GM18870 (cell line): ENCODE measurements around the gene COL26A1.

Experiments used
- ATAC-seq: cut with Tn5 transposase; IDR thresholded peaks from one replicate; pipeline ENCODE4 v1.9.1; 2021; ENCODE audit warnings: moderate library complexity; ENCODE audit not compliant: unreplicated experiment

The COL26A1 gene

DNA sequence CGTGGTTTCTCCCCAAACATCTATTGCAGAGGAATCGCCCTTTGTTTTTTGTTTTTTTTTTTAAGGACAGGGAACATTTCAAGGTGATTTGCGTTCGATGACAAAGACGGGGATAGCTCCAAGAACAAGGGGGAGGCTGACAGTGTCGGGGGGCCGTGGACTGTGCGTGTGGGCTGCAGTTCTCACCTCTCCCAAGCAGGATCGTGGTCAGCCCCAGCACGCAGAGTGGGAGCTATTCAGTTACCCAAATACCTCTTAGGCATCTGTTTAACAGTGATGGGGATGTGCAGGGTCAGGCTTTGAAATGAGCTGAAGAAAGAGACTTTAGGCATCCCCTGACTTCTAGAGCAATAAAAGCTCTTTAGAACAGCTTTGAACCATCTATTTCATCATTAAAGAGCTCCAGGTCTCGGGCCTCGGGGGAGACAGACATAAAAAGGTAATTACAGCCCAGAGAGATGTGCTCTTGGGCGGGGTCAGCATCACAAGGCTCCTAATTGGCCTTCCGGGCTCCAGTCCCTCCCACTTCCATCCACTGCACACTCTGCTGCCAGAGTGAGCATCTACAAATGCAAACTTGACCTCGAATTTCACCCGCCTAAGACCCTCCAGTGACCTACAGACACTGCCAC, 169.2 kb downstream of the COL26A1 start:
- no peak for ATAC-seq

DNA sequence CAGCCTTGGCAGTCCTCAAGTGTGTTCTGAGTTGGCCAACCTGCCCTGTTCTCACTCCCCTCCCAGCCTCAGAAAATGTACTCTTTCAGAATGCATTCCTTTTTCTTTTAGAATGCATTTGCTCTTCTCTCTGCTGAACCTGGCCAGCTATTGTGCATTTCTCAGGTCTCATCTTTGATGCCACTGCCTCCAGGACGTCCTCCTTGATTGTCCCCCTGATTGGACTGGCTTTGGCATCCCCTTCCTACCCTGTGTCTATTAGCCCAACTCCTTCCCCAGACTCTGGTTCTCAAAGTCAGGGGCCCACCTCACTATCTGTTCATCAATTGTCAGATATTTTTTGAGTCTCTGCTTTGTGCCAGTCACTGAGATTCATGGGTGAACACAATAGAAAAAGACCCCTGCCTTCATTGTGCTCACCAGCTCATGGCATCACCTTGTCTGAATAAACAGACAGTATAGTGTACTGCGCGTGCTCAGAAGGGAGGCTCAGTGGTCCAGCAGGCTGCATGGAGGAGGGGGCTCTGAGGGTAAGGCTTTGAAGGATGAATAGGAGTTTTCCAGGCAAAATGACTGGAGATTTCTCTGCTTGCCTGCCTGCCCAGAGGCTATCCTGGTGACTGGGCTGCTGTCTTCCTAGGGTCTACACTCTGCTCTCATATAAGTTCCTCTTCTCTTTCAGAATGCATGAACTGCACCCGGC, 169.9 kb downstream of the COL26A1 start:
- no peak for ATAC-seq

DNA sequence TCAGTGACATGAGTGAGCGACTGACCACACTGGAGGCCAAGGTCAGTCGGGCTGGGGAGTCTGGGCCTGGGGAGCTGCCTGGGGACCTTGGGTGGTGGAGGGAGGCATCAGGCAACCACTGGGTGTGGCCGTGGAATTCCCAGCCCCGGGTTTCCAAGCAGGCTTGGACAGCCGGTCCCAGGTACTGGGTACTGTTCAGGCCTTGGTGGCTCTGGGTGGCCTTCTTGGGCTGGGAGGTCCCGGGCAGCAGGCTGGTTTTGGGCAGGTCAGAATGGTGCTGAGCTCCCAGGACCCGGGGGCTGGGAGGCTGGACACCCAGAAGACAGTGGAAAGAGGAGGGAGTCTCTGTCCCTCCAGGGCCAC, 170.4 kb downstream of the COL26A1 start:
- ATAC-seq, result no peak

DNA sequence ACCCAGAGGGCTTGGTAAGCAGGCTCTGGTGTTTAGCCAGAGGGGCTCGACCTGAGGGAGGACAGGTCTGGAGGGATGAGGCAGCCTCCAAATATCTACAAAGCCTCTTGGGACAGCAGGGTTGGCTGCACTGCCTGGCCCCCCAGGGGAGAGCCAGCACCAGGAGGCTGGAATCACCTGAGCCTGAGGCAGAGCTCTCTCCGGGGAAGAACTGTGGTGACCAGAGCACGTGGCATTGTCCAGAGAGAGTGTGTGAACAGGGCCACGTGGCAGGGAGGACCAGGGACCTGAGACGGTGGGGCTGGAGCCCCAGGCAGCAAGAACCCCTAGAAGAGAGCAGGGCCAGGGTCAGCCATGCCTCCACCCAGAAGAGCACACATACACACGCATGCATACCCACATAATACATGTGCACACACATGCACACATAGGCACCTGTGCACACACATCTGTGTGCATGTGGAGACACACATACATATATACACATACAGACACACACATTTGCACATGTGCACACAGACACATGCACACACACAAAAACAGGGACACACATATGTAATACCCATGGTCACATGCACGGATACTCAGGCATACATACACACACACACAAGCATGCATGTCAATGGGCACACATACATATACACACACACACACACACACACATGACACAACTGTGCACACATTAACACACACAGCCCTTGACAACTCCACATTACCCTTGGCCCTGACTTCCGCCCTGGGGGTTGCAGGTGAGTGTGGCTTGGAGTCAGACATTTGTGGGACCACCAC, 171.5 kb downstream of the COL26A1 start:
- ATAC-seq, result no peak

DNA sequence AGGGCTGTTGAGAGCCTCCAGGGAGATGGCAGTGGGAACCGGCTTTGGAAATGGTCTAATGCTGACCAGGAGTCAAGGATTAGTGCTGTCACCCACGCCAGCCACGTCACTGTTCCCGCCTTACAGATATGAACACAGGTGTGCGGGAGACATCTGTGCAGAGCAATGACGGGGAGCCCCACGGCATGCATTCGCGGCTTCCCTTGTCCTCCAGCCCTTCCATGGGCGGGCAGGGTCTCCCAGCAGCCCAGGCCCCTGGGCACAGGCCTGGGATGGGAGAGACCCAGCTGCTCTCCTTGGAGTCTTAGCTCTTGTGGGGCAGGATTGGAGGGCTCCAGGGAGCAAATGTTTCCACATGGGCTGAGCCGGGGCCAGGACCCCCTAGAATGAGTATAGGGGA, 172.2 kb downstream of the COL26A1 start:
- ATAC-seq, result no peak

DNA sequence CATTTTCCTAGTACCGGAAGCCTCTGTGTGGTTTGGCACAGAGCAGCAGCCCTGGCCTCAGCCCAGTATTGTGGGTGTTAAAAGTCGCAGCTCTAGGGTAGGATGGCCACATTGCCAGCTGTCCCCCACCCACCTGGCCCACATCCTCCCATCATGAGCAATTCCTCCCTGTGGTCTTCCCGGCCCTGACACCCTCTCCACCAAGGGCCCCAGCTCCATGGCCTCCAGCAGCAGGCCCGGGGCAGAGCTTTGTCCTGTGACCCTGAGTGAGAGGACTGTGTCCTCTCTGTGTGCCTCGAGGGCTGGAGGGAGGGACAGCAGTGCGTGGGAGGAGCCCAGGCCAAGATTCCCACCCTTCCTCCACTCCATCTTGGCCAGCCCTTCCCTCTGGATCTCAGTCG, 172.7 kb downstream of the COL26A1 start:
- no peak for ATAC-seq

DNA sequence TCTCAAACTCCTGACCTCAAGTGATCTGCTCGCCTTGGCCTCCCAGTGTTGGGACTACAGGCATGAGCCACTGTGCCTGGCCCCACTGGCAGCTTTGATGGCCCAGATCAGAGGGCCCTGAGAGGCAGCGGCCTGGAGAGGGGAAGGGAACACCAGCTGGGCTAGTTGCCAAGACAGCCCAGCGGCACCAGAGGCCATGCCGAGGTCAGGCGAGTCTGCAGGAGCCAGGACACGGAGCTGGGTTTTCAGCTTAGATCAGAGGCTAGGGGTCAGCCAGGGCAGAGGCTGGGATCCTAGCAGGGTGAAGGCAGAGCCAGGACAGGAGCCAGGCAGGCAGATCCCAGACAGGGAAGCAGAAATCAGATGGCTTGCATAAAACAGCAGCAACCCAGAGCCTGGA, 173.6 kb downstream of the COL26A1 start:
- no peak for ATAC-seq

DNA sequence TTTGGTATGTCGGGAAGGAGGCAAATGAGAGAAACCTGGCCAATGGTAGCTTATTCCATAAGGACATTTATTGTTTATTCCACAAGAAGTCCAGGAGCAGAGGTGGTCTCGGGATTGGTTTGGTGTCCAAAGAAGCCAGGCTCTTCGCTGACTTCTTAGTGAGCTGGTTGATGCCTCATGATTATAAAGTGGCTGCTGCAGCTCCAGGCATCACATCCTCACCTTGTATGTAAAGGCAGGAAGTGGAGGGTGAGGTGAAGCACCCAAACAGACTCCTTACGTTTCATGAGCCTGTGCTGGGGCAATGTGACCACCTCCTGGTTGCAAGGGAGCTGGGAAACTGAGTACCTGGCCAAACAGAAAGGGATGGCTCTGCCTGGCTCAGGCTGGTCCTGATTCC, 174.0 kb downstream of the COL26A1 start:
- ATAC-seq, result no peak

DNA sequence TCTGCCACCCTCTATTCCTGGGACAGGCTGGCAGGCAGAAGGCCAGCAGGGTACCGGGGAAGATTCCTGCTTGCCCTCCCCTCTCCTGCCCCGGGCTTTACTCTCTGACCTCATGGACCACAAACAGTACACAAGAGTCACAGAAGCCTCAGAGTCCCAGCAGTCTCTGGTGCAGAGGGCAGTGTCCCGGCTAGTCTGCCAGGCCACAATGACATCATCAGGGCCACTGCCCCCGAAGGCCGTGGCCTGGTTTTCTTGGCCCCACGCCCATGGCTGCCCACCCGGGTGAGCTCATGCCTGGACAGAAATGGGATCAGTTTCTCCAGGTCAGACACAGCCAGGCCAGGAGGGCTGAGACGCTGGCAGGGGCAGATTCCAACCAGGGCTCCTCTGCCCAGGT, 174.5 kb downstream of the COL26A1 start:
- no peak for ATAC-seq

DNA sequence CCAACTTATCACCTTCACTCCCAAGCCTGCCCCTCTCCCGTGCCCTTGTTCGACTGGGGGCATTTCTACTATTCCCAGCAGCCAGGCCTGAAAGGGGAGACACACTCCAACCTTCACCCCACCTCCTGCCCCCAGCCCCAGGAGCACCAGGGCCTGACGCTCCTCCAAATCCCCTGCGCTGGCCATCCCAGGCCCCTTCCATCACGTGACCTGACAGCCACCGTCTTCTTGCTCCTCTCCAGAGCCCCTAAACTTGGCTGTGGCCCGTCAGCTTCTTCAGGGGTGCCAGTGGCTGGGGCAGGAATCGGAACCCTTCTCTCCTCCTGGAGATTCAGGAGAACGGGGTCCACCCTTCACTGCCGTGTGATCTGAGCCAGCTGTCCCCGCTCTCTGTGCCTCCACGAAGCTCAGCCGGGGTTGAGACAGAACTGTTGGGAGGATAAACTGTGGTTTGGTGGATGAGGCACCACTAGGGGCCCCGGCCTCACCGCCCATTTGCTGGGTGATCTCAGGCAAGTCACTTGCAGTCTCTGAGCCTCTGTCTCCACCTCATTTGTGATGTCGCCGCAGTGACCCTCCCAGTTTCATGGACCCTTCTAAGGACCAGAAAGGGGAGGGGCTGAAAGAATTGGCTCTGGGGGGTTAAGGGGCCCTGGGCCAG, 175.4 kb downstream of the COL26A1 start:
- no peak for ATAC-seq

DNA sequence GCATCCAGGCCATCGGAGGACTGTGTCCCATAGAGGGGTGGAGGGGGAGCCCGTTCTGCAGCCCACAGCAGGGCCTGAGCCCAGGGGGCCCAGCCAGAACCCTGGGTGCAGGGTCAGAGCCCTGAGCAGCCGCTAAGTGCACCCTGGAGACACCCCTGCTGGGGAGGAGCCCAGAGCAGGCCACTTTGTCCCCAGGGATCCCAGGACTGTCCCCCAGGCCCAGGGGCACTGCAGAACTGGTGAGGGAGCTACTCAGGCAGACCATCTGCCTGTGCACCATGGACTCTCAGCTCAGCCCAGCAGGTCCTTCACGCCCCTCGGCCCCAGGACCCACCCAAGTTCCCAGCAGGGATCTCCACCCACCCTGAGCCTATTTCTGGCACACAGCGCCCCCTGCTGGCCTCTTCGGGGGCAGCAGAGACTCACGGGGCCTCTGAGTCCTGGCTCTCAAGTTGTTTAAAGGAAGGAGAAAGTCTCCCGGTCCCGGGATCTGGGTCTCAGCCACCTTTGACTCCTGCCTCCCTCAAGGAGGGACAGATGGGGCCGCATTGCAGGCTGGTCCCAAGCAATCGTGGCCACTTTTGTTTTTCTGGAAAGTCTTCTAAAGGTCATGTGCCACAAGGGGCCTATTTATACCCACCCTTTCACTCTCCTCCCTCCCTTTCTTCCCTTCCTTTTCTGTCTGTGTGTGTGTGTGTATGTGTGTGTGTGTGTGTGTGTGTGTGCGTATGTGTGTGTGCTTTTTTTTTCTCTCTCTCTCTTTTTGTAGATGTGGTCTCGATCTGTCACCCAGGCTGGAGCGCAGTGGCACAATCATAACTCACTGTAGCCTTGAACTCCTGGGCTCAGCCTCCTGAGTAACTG, 176.2 kb downstream of the COL26A1 start:
- ATAC-seq, result no peak

DNA sequence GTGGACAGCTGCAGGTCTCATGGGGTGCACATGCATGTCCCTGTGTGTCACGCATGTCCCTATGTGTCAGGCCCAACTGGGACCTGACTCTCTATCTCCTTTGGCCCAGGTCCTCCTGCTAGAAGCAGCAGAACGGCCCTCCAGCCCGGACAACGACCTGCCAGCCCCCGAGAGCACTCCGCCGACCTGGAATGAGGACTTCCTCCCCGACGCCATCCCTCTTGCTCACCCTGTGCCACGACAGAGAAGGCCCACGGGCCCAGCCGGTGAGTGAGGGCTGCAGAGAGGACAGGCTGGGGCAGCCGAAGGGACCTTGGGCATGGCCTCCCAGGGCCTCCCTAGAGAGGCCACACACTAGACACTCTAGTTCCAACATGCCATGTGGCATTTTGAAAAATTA, 177.1 kb downstream of the COL26A1 start:
- ATAC-seq, result no peak

DNA sequence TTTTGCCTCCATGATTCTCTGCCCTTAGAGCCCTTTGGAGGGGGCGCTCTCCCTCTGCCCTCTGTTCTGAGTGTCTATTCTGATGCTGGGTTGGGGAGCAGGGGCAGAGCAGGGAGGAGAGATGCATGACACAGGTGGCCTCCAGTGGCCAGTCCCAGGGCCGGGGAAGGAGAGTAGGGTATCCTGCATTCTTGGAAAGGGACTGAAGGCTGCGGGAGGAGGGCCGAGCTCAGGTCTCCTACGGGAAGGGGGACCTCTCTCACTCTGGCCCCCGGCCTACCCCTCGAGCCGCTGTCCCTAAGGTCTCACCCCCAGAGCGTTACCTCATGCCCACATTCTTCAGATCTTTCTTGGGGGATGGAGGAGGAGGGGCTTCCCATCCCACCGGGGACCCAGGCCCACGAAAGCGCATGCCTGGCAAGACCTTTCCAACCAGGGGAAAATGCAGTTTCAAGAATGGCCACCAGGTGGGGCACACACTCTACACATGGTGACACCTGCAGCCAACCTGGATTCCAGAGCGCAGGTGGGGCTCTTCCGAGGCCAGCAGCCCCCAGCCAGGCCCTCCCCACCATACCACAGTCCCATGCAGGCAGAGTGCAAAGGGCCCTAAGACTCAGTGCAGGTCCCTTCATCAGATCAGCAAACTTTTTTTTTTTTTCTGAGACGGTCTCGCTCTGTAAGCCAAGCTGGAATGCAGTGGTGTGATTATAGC, 180.0 kb downstream of the COL26A1 start:
- ATAC-seq, result no peak

DNA sequence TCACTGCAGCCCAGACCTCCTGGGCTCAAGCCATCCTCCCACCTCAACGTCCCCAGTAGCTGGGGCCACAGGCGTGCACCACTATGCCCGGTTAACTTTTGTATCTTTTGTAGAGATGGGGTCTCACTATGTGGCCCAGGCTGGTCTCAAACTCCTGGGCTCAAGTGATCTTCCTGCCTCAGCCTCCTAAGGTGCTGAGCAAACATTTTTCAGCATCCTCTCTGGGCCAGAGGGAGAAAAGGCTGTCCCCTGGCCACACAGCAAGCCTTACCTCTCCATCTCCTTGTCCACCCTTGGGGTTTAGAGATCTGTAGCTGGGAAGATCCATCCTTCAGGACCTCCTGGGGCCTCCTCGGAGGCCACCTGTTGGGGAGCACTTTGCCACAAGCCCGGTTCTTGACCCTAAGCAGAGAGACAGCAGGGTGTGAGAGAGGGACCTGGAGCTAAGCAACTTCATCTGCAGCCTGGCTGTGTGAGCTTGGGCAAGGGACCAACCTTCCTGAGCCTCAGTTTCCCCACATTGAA, 180.6 kb downstream of the COL26A1 start:
- ATAC-seq, result no peak

DNA sequence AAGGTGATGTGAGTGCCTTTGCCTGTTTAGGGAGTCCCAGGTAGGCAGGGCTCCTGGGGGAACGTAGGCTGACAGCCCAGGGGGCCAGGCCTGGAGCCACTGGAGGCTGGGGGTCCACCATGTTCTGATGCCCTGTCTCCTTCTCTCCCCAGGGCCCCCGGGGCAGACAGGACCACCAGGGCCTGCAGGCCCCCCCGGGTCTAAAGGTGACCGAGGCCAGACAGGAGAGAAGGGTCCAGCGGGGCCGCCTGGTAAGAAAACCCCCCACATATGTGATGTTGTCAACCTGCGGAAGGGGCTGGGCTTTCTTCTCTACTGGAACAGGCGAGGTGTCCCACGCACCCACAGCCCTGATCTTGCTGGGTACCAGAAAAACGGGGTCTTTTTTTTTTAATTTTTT, 181.2 kb downstream of the COL26A1 start:
- no peak for ATAC-seq

DNA sequence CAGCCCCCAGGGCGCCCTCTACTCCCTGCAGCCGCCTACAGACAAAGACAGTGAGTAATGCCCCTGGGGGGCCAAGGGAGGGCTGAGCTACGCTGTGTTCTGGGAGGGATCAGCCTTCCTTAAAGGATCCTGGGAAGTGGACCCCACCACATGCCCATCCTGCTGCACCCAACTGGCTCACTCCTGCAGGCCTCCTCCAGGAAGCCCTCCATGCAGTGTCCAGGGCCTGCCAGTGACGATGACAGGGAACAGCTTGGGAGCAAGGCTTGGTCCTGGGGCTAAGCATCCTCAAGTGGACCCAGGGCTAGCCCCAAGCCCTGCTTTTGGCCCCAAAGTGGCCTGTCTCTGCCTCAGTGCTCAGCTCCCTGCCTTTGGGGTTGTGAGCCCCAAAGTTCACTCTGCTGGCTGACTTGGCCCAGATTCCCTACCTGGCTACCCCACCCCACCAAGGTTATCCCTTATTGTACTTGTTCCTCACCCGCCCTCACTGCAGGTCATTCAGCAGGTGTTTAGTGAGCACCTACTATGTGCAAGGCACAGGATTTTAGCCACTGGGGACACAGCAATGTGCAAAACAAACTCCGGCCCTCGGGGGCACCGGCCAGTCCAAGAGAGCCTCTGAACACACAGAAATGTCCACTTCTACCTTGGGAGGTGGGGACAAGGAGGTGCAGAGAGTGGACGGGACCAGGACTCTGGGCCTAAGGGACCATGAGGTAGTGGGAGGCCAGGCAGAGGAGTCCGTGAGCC, 182.9 kb downstream of the COL26A1 start:
- no peak for ATAC-seq

DNA sequence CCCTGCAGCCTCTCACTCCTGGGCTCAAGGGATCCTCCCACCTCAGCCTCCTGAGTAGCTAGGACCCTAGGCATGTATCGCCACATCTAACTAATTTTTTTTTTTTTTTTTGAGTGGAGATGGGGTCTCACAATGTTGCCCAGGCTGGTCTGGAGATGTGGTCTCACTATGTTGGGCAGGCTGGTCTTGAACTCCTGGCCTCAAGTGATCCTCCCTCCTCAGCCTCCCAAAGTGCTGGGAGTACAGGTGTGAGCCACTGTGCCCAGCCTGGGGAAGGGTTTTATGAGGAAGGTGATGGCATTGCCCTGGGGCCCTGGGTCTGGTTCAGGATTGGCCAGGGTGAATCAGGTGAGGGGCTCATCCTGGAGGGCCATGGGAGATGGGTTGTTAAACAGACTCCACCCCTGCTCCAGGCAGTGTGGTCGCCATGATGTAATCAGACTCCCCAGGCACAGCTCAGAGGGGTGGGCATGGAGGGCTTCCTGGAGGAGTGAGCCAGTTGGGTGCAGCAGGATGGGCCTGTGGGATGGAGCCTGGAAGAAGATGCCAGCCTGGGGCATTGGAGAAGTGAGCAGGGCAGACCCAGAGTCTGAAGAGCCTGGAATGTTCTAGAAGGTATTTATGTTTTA, 183.7 kb downstream of the COL26A1 start:
- no peak for ATAC-seq

DNA sequence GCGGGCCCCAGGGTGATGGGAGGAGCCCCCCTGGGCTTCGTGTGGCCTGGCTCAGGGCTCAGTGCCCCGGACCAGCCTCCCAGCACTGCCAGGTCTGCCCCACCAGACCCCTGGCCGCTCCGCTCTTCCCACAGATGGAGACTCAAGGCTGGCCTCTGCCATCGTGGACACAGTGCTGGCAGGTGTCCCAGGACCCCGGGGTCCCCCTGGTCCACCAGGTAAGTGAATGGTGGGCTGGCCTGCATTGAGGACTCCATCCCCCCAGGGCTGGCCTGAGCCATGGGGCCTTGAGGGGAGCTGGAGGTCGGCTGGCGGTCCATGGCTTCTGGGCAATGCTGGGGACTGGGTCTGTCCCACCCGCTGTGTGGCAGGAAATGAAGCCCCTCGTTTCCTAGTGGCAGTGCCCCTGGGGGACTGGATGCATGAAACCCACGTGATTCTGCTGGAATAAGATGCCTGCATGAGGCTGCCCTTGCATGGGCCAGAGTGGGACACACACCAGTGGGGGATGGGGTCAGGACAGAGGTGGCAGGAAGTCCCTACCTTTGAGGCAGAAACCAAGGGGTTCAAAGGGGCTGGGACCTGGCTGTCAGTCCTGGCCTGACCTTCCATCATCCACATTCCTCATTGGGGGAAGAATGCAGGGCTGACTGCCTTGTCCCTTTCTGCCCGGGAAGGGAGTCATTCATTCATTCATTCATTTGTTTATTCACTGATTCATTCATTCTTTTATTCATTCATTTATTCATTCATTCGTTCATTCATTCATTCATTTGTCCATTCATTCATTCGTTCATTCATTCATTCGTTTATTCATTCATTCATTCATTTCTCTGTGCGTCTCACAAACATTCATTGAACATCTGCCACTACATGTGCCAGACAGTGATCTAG, 184.6 kb downstream of the COL26A1 start:
- no peak for ATAC-seq
